GM12878 (cell line): ENCODE data around the gene DYDC1. TPM values are rescaled to one million over a fixed set of nuclear protein-coding genes. Genes with fewer than 3 reads are reported as not detected.

ENCODE experiments used
- ATAC-seq: fragments of 200-7000 bp; cut with Tn5 transposase; 3 replicates; pipeline ENCODE4 v1.9.1; 2020; ENCODE audit warnings: mild to moderate bottlenecking, moderate library complexity
- BruUV-seq: library from RNA; stranded (reverse); fragments of 400-500 nt; replicated peaks from 2 replicates; lab custom pipeline; 2021; lab: Mats Ljungman, UMichigan
- CTCF ChIA-PET: fragments of 300-600 bp; sonication (Branson Sonifier 250); formaldehyde crosslinking; extraction: SDS; loops from one replicate; lab custom pipeline; 2021; ENCODE audit warnings: inconsistent platforms; lab: Yijun Ruan, JAX
- POLR2A ChIA-PET: fragments of 350-600 bp; formaldehyde crosslinking; extraction: SDS; loops from one replicate; lab custom pipeline; 2021; ENCODE audit warnings: inconsistent platforms; lab: Charles Lee
- RAD21 ChIA-PET: fragments of 300-600 bp; sonication (Branson Sonifier 250); formaldehyde crosslinking; loops from one replicate; lab custom pipeline; 2023; ENCODE audit warnings: antibody characterized with exemption; ENCODE audit not compliant: unreplicated experiment; lab: Charles Lee
- SMC1A ChIA-PET: fragments of 300-600 bp; sonication (Branson Sonifier 250); formaldehyde crosslinking; loops from one replicate; lab custom pipeline; 2023; ENCODE audit not compliant: unreplicated experiment, uncharacterized antibody; lab: Charles Lee
- DNase-seq: peaks from one replicate; pipeline ENCODE4 v3.0.0-alpha.2; 2011; ENCODE audit warnings: low read depth, low spot score
- FAIRE-seq: peaks from 3 replicates; lab custom pipeline; 2011; peaks lifted over from hg19 to GRCh38; lab: Jason Lieb, UNC
- H2AFZ ChIP-seq: 2 replicates; pipeline ENCODE4 v1.6.0; 2011; ENCODE audit warnings: low read depth, low read length, control low read depth; ENCODE audit not compliant: control insufficient read depth
- H3K27ac ChIP-seq: 2 replicates; pipeline ENCODE4 v1.5.1; 2011; ENCODE audit warnings: control low read depth; ENCODE audit not compliant: control insufficient read depth, insufficient read depth
- H3K27me3 ChIP-seq, 2 experiments: replicated peaks in 1 of 2; 2 replicates each; pipeline versions ENCODE4 v1.6.0 to v1.6.1; 2011; ENCODE audit warnings: low read length in 1 of 2; ENCODE audit not compliant: control insufficient read depth in 2 of 2, insufficient read depth in 2 of 2
- H3K36me3 ChIP-seq, 2 experiments: 2 replicates each; pipeline ENCODE4 v1.5.1; 2011; ENCODE audit warnings: low read length in 1 of 2; ENCODE audit not compliant: control insufficient read depth in 2 of 2, insufficient read depth in 2 of 2
- H3K4me1 ChIP-seq: 2 replicates; pipeline ENCODE4 v1.6.1; 2011; ENCODE audit warnings: mild to moderate bottlenecking, low read length, moderate library complexity, mixed read lengths; ENCODE audit not compliant: control insufficient read depth, insufficient read depth
- H3K4me2 ChIP-seq: 2 replicates; pipeline ENCODE4 v1.6.0; 2011; ENCODE audit warnings: control low read depth; ENCODE audit not compliant: control insufficient read depth, insufficient read depth
- H3K4me3 ChIP-seq: fragments of 200-600 bp; sonication (generic); 2 replicates; pipeline ENCODE4 v1.5.1; 2016
- H3K79me2 ChIP-seq: 2 replicates; pipeline ENCODE4 v1.6.0; 2011; ENCODE audit warnings: low read length; ENCODE audit not compliant: control insufficient read depth, insufficient read depth
- H3K9ac ChIP-seq: 2 replicates; pipeline ENCODE4 v1.8.0; 2011; ENCODE audit warnings: low read length, control low read depth, mixed read lengths; ENCODE audit not compliant: control insufficient read depth, insufficient read depth
- H3K9me3 ChIP-seq: replicated peaks from 3 replicates; pipeline ENCODE4 v1.5.1; 2011; ENCODE audit warnings: mild to moderate bottlenecking, low read length; ENCODE audit not compliant: control insufficient read depth, insufficient read depth
- H4K20me1 ChIP-seq: 2 replicates; pipeline ENCODE4 v1.6.0; 2011; ENCODE audit not compliant: control insufficient read depth, insufficient read depth
- ATF3 ChIP-seq: IDR thresholded peaks from 2 replicates; pipeline ENCODE4 v1.6.1; 2011; ENCODE audit warnings: low read depth, mild to moderate bottlenecking, low read length, moderate library complexity, borderline replicate concordance; ENCODE audit errors: extremely low read depth
- CBX3 ChIP-seq: fragments of 200-600 bp; sonication (generic); IDR thresholded peaks from 2 replicates; pipeline ENCODE4 v1.6.1; 2016; ENCODE audit warnings: low read depth, borderline replicate concordance
- E2F8 ChIP-seq: fragments of 450-650 bp; IDR thresholded peaks from 2 replicates; pipeline ENCODE4 v1.6.1; 2018; ENCODE audit warnings: mild to moderate bottlenecking, low read depth, moderate library complexity; ENCODE audit not compliant: partially characterized antibody
- JUNB ChIP-seq: IDR thresholded peaks from 2 replicates; pipeline ENCODE4 v1.6.1; 2016; ENCODE audit warnings: antibody characterized with exemption, mild to moderate bottlenecking
- MAX ChIP-seq: IDR thresholded peaks from 2 replicates; pipeline ENCODE4 v1.6.1; 2012; ENCODE audit warnings: low read depth, low read length, improper control_type of control experiment
- MEF2A ChIP-seq: IDR thresholded peaks from 2 replicates; pipeline ENCODE4 v1.6.1; 2011; ENCODE audit warnings: low read depth, mild to moderate bottlenecking, low read length, moderate library complexity; ENCODE audit not compliant: insufficient read depth
- MLLT1 ChIP-seq: fragments of 450-650 bp; IDR thresholded peaks from 2 replicates; pipeline ENCODE4 v1.6.1; 2016; ENCODE audit warnings: mild to moderate bottlenecking
- MTA3 ChIP-seq: IDR thresholded peaks from 2 replicates; pipeline ENCODE4 v1.6.1; 2012; ENCODE audit warnings: low read length, inconsistent platforms, borderline replicate concordance
- PRDM15 ChIP-seq: fragments of 450-650 bp; formaldehyde crosslinking; IDR thresholded peaks from 2 replicates; pipeline ENCODE4 v1.4.0; 2020; ENCODE audit warnings: mild to moderate bottlenecking, moderate library complexity
- YY1 ChIP-seq: IDR thresholded peaks from 2 replicates; pipeline ENCODE4 v1.6.1; 2011; ENCODE audit warnings: low read depth, mild to moderate bottlenecking, low read length
- ZBTB11 ChIP-seq: fragments of 450-650 bp; formaldehyde crosslinking; IDR thresholded peaks from 2 replicates; pipeline ENCODE4 v1.5.0; 2022; ENCODE audit warnings: mild to moderate bottlenecking, missing genetic modification characterization
- WGBS: methylation state at CpG from one replicate; pipeline ENCODE4 v1.1.6; 2016; ENCODE audit warnings: low lambda C conversion rate; ENCODE audit not compliant: insufficient replicate concordance, insufficient coverage; ENCODE audit errors: missing lambda C conversion rate; 5-methylcytosine and 5-hydroxymethylcytosine counted together
- in situ Hi-C: fragments of 300-500 bp; cut with MboI; formaldehyde crosslinking; loops from 9 replicates; pipeline ENCODE4 v1.14.3; 2018; ENCODE audit warnings: mixed read lengths
- intact Hi-C: fragments of 100-400 bp; cut with micrococcal nuclease; formaldehyde crosslinking; loops from one replicate; pipeline ENCODE4 v1.14.2; 2022; ENCODE audit not compliant: unreplicated experiment
- polyA plus RNA-seq, 11 experiments: library from polyadenylated mRNA; depleted of rRNA in 4 of 11; unstranded in 6 of 11; stranded (reverse) in 5 of 11; fragments of >200 nt; fragmentation: Nextera tagmentation in 4 of 11; fragmentation: Illumina TruSeq in 1 of 11; extraction: Ambion mirVana in 4 of 11; extraction: Trizol in 1 of 11; gene quantifications; 1 replicate in 1 of 11; 2 replicates in 10 of 11; pipeline versions ENCODE4 v1.2.1 to v1.2.3, GENCODE V29; 2011 to 2016; ENCODE audit warnings: inconsistent platforms in 2 of 11, missing spikeins in 2 of 11, low read depth in 1 of 11
- total RNA-seq, 4 experiments: library from RNA; depleted of rRNA in 3 of 4; stranded (reverse); fragments of >200 nt in 3 of 4; fragmentation: Illumina TruSeq in 1 of 4; extraction: Trizol in 1 of 4; gene quantifications; 2 replicates each; pipeline versions ENCODE4 v1.2.1 to v1.2.3, GENCODE V29; 2013 to 2021

DYDC1 gene
- total and polyA plus RNA-seq, 10 of the 15 experiments (the other 5 are each of a cell fraction or from before 2014, with no cell fraction given): not detected

- H3K79me2 ChIP-seq: no peaks in the 10 kb centered on the region
- DNase-seq: no peak
- in situ Hi-C loops (no loop called here), intact Hi-C loops (no loop called here)
- no peak overlapping the region for H3K4me3 ChIP-seq
- 49% methylated on average over 9 of the region's 9 CpGs for WGBS
- FAIRE-seq: no peak
- no peaks in the 10 kb centered on the region for H3K9me3 ChIP-seq
- no peak overlapping the region for H3K27ac ChIP-seq
- no peaks in the 10 kb centered on the region for H3K4me1 ChIP-seq
- SMC1A ChIA-PET: no interaction called here
- no peaks in the 10 kb centered on the region for H4K20me1 ChIP-seq
- no peak overlapping the region for H3K4me2 ChIP-seq
- H2AFZ ChIP-seq: no peak overlapping the region
- no peak for ATAC-seq
- H3K27me3 ChIP-seq: peaks cover 0 to 3% of the 10 kb centered on the region in 2 experiments; a peak in 2 of 4 replicates
- H3K9ac ChIP-seq: no peak overlapping the region
- RAD21 ChIA-PET: no interaction called here
- H3K36me3 ChIP-seq: no peaks in the 10 kb centered on the region
- POLR2A ChIA-PET: interaction anchor here (0.8 kb wide), 1 partner anchor 33 kb away, joined by 4 read pairs; no protein-coding TSS in a partner anchor
- CTCF ChIA-PET: interaction anchor here (0.6 kb wide), 1 partner anchor 775 kb away, joined by 3 read pairs; no protein-coding TSS in a partner anchor
- no TSS peak for BruUV-seq
- no peak for TF ChIP-seq MAX
- no peak for TF ChIP-seq ZBTB11
- no peak for TF ChIP-seq JUNB
- no peak for TF ChIP-seq MLLT1
- TF ChIP-seq PRDM15 (CRISPR knock-in tag): no peak
- no peak for TF ChIP-seq CBX3
- TF ChIP-seq E2F8: no peak
- TF ChIP-seq ATF3: no peak
- TF ChIP-seq MTA3: no peak
- TF ChIP-seq MEF2A: no peak
- no peak for TF ChIP-seq YY1
These were observed 34.2 kb upstream of the DYDC1 start for GRCh38 chr10:80390740-80391139.
